DMS153 (cell line): Measurements from ENCODE around the gene RYR2.

Experiments
- DNase-seq: peaks from one replicate; lab custom pipeline; 2025; lab: John Stamatoyannopoulos, UW

RYR2 gene

DNA sequence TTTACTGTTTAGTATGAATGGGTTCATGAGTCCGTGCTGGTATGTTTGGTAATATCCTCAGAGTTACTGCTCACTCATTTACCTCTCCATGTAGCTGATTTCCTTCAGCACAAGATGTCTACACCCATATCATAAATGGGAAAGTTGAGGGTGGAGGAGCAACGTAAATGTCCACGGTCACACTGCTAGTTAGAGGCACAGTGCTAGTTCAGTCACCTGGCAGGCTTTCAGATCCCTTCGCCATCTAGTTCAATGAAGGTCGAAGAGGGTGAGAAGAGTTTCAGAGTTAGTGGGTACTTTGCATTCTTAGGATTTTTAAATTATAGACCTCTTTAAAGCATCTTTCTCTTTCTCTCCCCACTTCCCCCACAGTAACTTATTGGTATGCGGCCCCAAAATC is 630.0 kb downstream of the RYR2 start:
- DNase-seq = no peak

DNA sequence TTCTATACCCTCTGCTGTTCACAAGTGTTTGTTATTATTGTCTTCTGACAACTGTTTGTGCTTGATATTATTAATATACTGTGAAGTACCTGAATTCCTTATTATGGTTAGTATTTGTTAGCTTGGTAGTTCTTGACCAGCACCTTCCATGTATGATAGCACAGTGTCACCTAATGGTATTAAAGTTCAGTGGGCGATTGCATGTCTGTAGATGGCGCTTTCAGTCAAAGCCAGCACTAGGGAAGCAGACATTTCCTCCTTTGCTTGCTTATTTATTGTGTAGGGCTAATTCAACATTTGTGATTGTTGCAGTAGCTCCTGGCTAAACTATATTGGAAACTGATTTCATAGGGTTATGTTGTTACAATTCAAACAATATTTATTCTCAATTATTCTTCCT is 630.8 kb downstream of the RYR2 start:
- no peak for DNase-seq

DNA sequence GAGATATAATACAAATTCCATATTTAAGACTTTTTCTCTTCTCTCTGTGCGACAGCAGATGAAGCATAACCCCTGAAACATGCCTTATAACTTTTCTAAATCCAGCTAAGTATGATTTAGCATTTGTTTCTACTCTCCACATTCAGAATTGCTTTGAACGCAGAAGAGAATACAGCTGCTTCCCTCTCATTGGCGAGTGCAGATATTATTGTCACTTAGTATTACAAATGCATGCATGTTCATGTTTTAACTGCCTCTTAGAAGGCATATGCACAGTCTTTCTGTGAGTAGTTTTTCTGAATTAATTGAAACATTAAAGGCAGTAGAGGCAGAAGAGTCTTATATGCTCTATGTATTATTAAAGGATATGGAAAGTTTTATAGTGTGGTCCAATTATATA is 631.6 kb downstream of the RYR2 start:
- DNase-seq = no peak

DNA sequence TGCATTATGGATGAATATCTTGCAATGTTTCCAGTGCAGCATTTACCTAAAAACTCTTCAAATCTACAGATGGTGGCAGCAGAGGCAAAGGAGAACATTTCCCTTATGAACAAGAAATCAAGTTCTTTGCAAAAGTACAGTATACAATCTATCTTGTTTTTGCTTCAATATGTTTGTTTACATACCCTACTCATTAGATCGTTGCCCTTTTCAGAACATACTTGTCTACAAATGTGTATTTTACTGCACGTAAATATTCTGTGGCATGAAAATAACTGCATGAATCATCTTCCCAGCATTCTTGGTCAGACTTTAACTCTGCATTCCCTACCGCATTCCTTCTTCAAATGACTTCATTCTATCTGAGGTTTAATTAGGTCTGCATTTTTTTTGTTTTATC is 636.0 kb downstream of the RYR2 start:
- peak; percentile 1 for DNase-seq

DNA sequence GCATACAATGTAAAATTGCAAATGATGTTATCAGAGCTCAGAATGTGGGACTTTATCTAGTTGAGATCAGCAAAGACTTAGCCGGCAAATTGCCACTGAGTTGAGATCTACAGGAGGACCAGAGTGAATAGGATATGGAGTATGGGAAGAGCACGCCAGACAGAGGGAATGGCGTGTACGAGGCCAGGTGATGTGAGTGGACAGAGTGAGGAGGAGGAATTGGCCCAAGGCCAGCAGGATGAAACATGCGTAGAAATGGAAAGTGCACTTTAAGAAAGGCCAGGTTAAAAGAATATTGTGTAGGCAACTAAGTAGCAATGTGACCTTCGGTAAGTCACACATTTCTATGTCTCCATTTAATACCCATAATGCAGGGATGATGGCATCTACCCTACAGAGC is 637.7 kb downstream of the RYR2 start:
- no peak for DNase-seq

DNA sequence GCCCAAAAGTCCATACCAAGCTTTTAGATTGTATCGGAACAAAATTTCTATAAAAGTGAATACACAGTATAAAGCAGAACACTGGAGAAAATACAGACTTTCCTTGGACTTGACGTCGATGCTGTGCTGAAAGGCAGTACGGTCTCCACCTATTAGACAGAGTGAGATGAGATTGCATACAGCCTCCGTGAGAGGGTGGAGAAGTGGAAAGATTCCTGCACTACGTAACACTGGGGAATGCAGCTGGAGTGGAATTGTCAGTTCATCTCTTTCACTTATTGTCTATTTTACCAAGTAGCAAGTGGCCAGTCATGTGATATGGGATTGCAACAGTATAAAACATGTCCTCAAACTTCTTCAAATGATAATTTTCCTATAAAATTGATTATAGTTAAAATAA is 639.2 kb downstream of the RYR2 start:
- DNase-seq = no peak

DNA sequence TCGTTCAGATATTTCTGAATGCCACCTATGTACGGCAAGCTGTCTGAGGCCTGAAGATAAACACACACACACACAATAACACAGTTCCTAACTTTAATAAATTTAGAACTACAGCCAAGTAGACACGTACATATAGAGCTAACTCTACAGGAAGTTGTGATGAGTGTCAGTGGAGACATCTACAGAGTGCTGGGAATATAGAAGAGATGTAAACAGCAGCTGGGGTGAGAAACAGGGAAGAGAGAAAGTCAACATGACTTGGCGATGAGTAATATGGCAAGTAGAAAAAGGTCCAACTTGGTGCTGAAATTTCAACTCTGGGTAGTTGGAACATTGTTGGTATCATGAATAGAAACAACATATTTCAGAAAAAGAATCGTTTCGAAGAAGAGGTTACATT is 642.3 kb downstream of the RYR2 start:
- DNase-seq = no peak

DNA sequence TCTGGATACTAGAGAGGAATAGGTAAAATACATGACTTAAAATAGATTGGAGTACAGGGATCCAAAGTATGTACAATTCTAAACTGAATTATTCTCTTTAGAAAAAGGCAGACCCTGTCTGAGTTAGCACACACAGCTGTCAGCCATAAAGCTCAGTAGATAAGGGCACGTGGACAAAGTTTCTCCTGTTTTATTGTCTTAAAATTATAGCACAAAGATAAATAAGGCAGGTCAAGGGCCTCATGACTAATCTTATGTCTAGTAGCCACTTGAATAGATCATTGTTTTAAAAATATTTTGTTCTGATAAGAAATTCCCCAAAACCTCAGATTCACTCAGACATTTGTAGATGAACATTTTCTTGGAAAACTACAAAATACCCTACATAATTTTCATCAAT is 643.6 kb downstream of the RYR2 start:
- DNase-seq = no peak

DNA sequence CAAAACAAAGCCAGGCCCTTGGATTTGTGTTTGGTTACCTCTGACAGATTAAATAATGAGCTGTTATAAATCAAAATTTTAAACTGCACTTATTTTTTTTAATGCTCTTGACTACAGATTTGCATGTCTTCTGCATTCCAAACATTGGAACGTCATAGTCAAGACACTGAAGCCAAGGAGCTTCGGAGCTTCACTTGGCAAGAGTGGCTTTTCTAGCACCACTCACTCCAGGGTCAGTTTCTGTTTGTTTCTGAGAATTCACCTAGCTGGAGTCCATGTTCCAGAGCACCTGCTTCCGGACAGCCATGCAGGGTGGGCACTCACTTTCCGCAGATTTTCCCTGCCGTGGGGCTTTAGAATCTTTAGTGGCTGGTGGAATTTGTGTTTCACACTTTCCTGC is 645.8 kb downstream of the RYR2 start:
- DNase-seq = no peak

DNA sequence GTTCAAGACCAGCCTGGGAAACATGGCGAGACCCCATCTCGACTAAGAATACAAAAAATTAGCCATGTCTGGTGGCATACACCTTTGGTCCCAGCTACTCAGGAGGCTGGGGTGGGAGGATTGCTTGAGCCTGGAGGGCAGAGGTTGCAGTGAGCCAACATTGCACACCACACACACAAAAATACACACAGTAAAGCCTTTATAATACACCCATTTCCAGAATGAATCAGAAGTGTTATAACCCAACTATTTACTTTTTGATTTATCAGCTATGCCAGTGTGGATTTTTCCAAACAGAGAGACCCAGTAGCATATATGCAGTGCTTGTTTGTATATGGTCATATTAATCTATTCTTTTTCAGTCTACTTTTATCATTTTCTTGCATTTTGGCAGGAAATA is 648.7 kb downstream of the RYR2 start:
- DNase-seq = no peak

DNA sequence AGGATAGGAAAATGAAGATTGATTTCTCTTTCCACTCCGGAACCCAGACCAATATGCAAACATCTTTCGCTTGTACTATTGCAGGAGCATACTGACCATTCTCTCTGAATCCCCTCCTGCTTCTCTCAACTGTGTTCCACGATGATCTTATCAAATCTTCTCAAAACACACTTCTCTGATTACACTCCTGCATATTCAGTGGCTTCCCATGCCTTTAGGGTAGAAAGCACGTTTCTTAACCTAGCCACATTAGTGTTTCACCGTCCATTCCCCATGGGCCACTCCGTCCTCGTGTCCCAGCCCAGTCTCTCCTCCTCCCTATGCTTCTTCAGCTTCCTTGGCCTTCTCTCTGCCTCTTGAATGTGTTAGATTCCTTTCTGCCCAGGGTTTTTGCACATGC is 650.3 kb downstream of the RYR2 start:
- DNase-seq = no peak

DNA sequence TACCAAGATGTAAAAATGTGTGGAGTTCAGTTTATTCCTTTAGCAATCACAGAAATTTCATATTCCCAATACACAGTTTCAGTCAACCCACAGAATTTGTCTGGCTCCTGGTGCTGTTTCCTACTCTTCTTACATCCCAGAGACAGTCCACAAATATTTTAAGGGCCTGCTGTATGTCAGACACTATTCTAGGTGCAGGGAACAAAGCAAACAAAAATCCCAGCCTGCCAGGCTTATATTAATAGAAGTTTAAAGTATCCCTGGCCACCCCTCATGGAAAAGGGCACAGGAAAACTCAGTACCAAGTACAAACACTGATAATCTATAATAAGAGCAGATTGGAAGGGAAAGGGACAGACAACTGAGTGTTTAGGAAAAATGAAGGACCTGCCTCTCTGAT is 653.9 kb downstream of the RYR2 start:
- no peak for DNase-seq

DNA sequence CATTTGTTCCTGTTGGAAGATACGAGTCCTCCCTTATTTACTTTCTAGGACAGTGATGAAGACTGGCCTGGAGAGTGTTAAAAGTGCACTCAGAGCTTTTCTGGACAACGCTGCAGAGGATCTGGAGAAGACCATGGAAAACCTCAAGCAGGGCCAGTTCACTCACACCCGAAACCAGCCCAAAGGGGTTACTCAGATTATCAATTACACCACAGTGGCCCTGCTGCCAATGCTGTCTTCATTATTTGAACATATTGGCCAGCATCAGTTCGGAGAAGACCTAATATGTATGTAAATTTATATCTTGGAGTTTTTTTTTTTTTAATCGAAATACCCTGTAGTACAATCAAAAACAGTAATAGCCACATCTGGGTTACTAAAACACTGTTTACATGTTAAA is 658.2 kb downstream of the RYR2 start:
- DNase-seq = no peak

DNA sequence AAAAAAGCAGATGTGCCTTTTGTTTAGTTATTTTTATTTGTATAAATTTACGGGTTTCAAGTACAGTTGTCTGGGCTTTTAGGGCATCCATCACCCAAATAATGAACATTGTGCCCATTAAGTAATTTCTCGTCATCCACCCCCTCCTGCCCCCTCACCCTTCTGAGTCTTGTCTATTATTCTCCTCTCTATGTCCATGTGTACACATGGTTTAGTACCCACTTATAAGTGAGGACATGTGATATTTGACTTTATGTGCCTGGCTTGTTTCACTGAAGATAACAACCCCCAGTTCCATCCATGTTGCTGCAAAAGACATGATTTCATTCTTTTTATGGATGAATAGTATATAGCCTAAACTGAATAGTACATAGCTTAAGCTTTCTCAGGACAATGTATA is 659.5 kb downstream of the RYR2 start:
- DNase-seq = peak; percentile 69

DNA sequence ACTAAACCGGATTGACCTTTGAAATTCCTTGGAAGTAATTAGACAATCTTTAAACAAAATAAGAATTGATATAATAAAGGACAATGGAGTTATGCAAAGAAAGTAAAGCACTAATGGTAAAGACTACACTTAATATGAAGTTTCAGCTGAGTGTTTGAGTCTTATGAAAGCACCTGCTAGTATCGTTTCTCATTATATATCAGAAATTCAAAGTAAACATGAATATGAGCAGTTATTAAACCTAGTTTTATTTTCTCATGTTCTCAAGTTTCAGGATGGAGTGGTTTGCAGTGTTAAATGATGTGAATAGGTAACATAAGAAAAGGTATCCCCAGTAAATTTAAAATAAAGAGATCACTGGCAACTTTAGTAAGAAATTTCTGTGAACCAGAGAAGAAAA is 660.2 kb downstream of the RYR2 start:
- no peak for DNase-seq

DNA sequence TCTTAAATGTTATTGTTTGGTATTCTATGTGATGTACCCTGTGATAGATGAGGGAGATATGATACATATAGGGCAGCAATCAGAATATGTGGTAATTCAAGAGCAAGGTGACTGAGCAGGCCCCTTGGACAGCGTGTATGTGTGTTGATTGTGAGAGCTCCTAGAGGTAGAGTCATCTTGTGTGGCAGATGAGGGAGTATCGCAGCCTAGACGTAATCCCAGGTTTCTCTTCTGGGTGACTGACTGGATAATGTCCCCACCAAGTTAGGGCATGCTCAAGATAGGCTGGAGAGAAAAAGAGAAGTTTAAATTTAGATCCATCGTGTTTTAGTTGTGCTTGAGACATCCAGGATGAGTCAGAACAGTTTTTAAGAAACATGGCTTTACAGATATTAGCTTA is 663.5 kb downstream of the RYR2 start:
- DNase-seq = no peak

DNA sequence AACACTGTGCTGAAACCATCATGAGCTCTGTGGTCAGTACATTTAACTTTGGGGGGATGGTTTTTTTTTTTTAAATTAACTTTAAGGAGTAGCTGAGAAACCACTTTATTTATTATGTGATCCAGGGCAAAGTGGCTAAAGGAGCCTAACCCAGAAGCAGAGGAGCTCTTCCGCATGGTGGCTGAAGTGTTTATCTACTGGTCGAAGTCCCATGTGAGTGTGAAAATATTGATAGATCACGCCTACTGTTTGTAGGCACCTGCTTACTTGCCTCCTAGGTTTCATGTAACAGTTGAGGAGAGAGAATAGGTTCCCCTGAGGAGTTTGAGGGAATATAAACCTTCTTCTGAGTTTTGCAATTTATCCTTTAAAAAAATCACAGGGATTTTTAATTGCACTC is 667.4 kb downstream of the RYR2 start:
- DNase-seq = no peak

DNA sequence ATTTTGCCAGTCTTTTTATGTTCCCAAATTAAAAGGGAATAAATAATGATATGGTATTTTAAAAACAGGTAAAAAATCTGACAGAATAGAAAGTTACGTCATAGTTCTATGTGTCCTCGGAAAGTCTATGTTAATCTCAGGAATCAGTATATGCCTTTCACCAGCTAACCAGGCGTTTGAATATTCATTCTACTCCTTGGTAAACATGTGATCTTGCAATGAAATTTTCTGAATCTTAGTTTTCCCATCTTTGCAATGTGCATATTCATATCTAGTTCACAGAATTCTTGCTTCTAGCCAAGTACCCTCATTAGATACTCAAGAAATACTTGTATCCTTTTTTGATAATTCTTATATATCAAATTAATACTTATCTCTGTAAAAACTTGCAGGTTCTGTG is 669.3 kb downstream of the RYR2 start:
- DNase-seq = no peak

DNA sequence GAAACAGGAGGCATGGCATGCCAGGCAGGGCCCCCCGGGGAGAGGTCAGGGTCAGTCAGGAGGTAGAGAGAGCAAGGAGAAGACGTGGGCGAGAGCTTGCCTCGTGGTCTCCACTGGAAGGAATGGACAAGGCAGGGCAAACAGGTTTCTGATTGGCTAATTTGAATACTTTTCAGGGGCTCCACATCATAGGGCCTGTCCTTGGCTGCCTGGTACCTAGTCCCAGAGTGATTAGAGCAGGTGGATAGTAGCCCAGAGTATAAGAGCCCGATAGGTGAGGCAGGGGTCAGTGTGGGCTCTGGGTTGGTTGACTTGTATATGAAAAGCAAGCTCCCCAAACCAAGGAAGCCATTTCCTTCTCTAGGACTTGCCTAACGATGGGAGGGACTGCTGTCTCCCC is 670.1 kb downstream of the RYR2 start:
- no peak for DNase-seq

DNA sequence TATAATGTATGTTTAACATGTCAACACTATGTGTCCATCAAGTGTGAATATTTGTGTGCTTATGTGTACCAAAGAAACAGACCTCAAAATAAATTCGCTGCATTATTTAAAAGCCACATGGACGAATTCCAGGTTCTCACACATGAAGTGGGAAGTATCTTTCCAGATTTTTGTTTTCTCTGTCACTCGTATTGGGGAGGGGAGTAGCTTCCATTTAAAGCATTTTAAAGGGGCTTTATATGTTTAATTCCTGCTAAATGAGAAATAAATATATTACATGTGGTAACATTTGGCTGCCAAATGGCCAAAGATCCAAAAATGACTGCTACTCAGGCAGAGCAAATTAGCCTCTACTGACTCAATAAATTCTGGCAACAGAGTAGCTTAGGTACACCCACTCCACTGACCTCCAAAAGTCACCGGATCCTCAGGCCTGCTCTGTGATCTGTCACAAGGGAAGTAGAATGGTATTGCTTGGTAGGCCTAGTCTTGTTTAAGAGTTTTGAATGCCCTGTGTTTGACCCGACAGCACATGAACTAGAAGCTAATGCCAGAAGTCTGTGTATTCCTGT is 670.7 kb downstream of the RYR2 start:
- DNase-seq = no peak

DNA sequence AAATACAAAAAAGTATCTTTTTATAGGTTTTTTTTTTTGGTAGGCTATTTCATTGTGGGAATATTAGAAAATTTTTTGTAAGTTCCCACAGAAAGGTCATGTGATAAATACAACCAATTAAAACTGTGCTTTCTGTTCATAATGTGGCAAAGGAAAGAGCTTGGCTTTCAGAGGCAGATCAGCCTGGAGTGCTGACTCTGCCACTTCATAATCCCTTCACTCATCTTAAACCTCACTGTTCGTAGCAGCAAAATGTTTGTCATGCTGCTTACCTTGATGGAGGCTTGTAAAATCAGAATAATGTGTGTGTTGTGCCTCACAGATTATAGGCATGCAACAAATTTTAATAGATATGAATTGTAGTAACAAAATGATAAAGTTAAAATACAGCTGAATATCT is 671.9 kb downstream of the RYR2 start:
- DNase-seq = no peak

DNA sequence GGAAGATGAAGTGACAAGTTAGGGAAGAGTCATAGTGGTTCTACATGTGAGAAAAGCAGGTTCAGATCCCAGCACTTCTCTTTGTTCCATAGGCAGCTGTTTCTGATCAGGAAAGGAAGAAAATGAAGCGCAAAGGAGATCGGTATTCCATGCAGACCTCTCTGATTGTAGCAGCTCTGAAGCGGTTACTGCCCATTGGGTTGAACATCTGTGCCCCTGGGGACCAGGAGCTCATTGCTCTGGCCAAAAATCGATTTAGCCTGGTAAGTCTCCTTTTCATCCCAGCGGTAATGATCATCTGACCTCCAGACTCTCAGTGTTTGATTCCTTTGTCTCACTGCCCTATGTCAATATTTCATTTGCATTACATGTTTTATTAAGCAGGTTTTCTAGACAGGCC is 675.1 kb downstream of the RYR2 start:
- no peak for DNase-seq

DNA sequence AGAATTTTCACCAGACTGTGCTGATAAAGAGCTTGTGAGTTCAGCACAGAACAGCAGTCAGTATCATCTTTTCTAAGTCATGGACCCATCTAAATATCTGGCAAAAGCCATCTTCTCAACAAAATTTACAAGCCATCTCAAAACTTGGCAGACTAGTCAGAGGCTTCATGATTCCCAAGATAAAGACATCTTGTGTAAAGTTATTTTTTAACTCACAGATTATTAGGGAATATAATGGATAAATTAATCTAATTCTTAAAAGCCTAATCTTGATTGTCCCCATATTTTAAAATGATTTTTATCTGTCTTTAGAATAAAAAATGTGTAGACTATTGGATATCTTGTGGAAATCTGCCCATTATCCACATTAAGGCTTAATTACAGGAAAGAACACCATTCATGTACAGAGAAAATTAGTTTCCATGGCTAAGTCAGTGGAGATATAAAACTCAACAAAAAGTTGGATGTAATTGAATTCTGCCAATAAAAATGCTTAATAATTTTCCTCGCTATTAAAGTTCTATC is 688.9 kb downstream of the RYR2 start:
- no peak for DNase-seq

DNA sequence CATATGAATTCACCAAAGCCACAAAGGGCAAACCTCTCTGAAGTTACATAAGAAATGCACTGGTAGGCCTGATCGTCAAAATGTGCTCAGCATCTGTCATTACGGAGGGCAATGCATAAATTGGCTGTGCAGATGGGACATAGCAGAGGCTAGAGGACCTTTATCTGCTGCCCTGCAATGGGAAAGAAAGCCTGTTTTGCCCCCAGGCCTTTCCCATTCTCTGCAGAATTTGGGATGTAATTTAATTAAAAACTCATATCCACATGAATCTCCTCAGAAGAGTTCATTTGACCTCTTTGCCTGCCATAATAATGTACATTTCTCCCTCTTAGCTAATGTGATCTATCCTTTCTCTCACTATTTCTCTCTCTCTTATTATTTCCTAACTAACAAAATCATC is 690.7 kb downstream of the RYR2 start:
- no peak for DNase-seq
